Common myeloid progenitor, CD34-positive (primary cell): ENCODE data around the gene PIK3CB.
"Not testable (repeated sequence)": the region's sequence is repeated elsewhere in the genome, so short reads cannot be mapped to it uniquely, and the experiment has no call there.

ENCODE experiments used
- CTCF ChIA-PET: fragments of 350-600 bp; sonication (Branson Sonifier 250); formaldehyde crosslinking; loops from one replicate; lab custom pipeline; 2021; ENCODE audit warnings: antibody characterized with exemption; lab: Charles Lee
- POLR2A ChIA-PET: fragments of 350-600 bp; sonication (Branson Sonifier 250); formaldehyde crosslinking; loops from one replicate; lab custom pipeline; 2021; ENCODE audit warnings: antibody characterized with exemption; lab: Charles Lee
- DNase-seq, 3 donors: peaks; one replicate each; pipeline versions ENCODE4 v3.0.0 to v3.0.0-alpha.2; 2013
- H3K27ac ChIP-seq, 2 experiments: 1 replicate in 1 of 2; 2 replicates in 1 of 2; pipeline ENCODE4 v1.7.0; 2013; ENCODE audit warnings: inconsistent platforms in 2 of 2, low read length in 2 of 2, mild to moderate bottlenecking in 2 of 2, low read depth in 1 of 2, moderate library complexity in 1 of 2; ENCODE audit not compliant: severe bottlenecking in 2 of 2, insufficient read depth in 1 of 2, poor library complexity in 1 of 2
- H3K27me3 ChIP-seq, 5 experiments: replicated peaks in 2 of 5; 1 replicate in 3 of 5; 2 replicates in 2 of 5; pipeline versions ENCODE4 v1.6.1 to v1.7.0; 2013; ENCODE audit warnings: low read length in 4 of 5, mild to moderate bottlenecking in 2 of 5, moderate library complexity in 2 of 5, inconsistent platforms in 1 of 5; ENCODE audit not compliant: insufficient read depth in 5 of 5, control insufficient read depth in 4 of 5
- H3K36me3 ChIP-seq, 4 experiments: 1 replicate in 2 of 4; 2 replicates in 2 of 4; pipeline versions ENCODE4 v1.6.1 to v1.7.0; 2013; ENCODE audit warnings: low read length in 3 of 4, control low read depth in 1 of 4, mild to moderate bottlenecking in 1 of 4; ENCODE audit not compliant: control insufficient read depth in 4 of 4, insufficient read depth in 4 of 4
- H3K4me1 ChIP-seq, 4 experiments: 1 replicate in 3 of 4; 2 replicates in 1 of 4; pipeline versions ENCODE4 v1.6.1 to v1.7.1; 2013; ENCODE audit warnings: low read length in 3 of 4, mild to moderate bottlenecking in 3 of 4, control low read depth in 1 of 4, inconsistent platforms in 1 of 4, moderate library complexity in 1 of 4; ENCODE audit not compliant: control insufficient read depth in 4 of 4, insufficient read depth in 4 of 4; ENCODE audit errors: control extremely low read depth in 1 of 4
- H3K4me3 ChIP-seq, 7 experiments: 1 replicate in 4 of 7; 2 replicates in 3 of 7; pipeline versions ENCODE4 v1.5.1 to v1.7.0; 2013; ENCODE audit warnings: mild to moderate bottlenecking in 7 of 7, low read length in 6 of 7, moderate library complexity in 6 of 7, inconsistent platforms in 2 of 7, low read depth in 2 of 7, control low read depth in 1 of 7; ENCODE audit not compliant: insufficient read depth in 4 of 7, control insufficient read depth in 1 of 7; ENCODE audit errors: extremely low read depth in 1 of 7
- H3K9me3 ChIP-seq, 5 experiments: 1 replicate in 4 of 5; 2 replicates in 1 of 5; pipeline versions ENCODE4 v1.6.1 to v1.7.1; 2013; ENCODE audit warnings: low read length in 4 of 5, mild to moderate bottlenecking in 2 of 5, inconsistent platforms in 1 of 5, low read depth in 1 of 5, moderate library complexity in 1 of 5; ENCODE audit not compliant: control insufficient read depth in 4 of 5, insufficient read depth in 2 of 5; ENCODE audit errors: control extremely low read depth in 1 of 5
- WGBS: methylation state at CpG from one replicate; pipeline ENCODE4 v1.1.5; 2013; ENCODE audit not compliant: insufficient coverage; 5-methylcytosine and 5-hydroxymethylcytosine counted together

The PIK3CB gene

GRCh38 chr3:138608322-138609135 lies 226.2 kb downstream of the PIK3CB start, which contains the start of gene FAIM:
Gene FAIM (plus strand): TSS chr3:138608771. CDS start chr3:138619727, 10,956 bp downstream.
- Histone ChIP-seq H3K4me3 (peak within 1 kb of the TSS; percentile 61 to 87 (median 77)), H3K27me3 (no peaks in the 10 kb centered on the region), H3K9me3 (no peaks in the 10 kb centered on the region), H3K4me1 (peaks cover 0 to 17% (median 14%) of the 10 kb centered on the region in 4 experiments), H3K27ac (peak within 1 kb of the TSS; percentile 79 to 87), H3K36me3 (no peaks in the 10 kb centered on the region)
- peak; percentile 71 to 90 (median 84) for DNase-seq
- ChIA-PET CTCF (interaction anchor here (0.9 to 3.9 kb wide), 3 partner anchors 14 to 78 kb away, joined by 3 to 17 read pairs (median 4); partner anchors contain the start of gene CEP70), POLR2A (interaction anchor here (0.6 to 2.9 kb wide), 3 partner anchors 14 to 222 kb away, joined by 3 to 11 read pairs (median 3); partner anchors contain the start of gene CEP70)
- under 1% methylated on average over 66 of the region's 68 CpGs for WGBS

GRCh38 chr3:138604106-138604595 lies 230.6 kb downstream of the PIK3CB start:
- CTCF ChIA-PET, H3K27me3 ChIP-seq, H3K9me3 ChIP-seq, DNase-seq, H3K4me3 ChIP-seq, POLR2A ChIA-PET, H3K27ac ChIP-seq, H3K36me3 ChIP-seq: not testable (repeated sequence)
- WGBS, result 100% methylated on average over 3 of the region's 5 CpGs
- peaks cover 0 to 10% (median 8%) of the 10 kb centered on the region in 4 experiments for H3K4me1 ChIP-seq
